HG02973 (cell line): ENCODE results near the gene KAZN.

Experiments used
- ATAC-seq: cut with Tn5 transposase; IDR thresholded peaks from one replicate; pipeline ENCODE4 v1.9.1; 2021; ENCODE audit warnings: moderate library complexity; ENCODE audit not compliant: unreplicated experiment

KAZN gene

GRCh38 chr1:14706631-14707030 is 108.1 kb downstream of the KAZN start:
- ATAC-seq, result no peak

DNA sequence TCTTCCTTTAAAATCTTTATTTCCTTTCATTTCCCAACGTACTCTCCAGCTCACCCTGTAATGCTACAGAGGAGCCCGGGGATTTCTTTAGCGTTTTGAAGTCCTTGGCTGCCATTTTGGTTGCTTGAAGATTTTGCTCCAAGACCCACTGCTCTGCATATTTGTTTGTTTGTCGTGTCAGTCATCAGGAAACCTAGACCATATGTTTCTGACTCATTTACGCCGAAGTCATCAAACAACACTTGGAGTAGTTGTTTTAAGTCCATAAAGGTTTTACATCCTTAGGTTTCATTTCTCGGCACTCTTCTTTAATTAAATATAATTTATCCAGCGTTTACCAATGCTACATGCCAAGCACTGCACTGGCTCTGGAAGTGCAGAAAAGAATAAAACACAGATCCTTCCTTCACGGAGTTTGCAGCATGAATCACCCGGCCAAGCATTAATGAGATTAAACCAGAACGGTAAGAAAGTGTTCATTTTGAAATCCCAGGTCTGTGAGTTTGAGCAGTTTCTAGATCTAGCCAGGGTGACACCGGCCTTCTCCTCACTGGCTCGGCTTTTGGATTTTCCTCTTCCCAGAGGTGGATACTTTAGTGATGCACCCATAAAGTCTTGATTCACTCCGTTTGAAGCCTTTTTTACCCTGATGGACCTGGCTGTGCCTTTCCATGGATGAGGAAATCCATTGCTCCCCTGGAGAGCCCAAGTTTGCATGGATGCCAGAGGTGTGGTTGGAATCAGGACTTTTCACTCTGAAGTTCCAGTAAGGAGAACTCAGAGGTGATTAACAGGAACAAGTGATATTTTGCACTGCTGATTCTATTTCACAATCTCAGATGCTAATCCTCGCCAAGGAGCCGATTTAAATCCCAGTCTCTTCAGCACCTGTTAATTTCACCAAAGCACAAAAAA is 109.3 kb downstream of the KAZN start:
- no peak for ATAC-seq

DNA sequence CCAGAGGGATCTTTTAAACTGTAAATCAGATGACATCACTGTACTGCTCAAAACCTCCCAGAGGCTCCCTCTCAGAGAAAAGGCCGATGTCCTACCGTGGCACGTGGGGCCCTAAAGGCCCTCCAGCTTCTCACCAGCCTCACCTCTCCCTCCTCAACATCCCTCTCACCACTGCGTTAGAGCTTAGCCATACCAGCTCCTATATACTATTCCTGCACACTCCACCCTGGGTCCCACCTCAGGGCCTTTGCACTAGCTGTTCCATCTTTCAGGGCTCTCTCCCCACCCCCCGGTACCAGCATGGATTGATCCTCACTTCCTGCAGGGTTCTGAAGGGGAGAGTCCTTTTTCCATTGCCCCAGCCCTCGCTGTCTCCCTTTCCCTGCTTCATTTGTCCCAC is 111.8 kb downstream of the KAZN start:
- ATAC-seq, result no peak

DNA sequence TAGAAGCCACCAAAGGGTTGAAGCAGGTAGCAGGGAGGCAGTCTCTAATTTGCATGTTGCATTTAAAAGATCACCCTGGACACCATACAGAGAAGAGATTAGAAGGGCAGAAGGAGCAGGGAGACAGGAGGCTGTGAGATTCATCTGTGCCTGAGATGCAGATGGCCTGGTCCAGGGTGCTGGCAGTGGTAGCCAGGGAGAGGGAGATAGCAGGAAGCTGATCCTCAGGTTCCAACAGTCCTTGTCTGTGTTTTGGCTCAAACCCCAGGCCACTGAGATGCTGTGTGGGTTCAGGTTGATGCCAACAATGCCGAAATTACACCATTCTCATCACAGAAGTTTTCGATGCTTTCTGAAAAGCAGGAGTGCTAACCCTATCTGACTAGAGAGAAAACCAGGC is 113.7 kb downstream of the KAZN start:
- ATAC-seq, result no peak

DNA sequence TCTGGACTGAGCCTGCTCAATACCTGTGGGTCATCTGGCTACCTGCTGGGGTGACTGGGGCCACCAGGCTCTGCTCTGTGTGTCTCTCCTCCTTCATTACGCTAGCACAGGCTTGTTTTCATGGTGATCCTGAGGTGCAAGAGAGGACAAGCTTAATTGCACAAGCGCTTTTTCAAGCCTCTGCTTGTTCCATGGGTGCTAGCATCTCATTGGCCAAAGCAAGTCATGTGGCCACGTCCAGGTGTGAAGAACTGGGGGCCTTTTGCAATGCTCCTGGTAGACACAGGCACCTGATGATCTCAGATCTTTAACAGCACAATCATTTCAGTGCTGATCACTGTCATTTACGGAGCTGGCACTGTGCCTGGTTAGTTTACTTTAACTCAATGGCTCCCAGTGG is 114.6 kb downstream of the KAZN start:
- ATAC-seq, result no peak

- no peak for ATAC-seq
Measured at GRCh38 chr1:14715266-14715665, 116.8 kb downstream of the KAZN start.

GRCh38 chr1:14715802-14716201 is 117.3 kb downstream of the KAZN start:
- no peak for ATAC-seq

DNA sequence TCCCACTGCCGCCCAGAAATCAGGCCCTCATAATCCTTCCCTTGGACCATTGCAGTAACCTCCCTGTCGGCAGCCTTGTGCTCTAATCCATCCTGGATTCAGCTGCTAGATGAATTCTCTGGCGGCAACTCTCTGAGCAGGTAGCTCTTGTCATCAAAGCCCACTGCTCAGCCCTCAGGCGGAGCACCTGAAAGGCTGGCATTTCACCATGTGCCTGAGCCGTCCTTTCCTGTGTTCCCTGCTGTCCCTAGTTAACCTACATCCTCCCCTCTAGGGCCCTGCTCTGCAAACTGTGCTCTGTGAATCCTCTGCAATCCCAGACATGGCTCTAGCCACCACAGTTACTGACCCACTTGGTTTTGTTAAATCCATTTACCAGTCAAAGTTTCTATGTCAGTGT is 118.0 kb downstream of the KAZN start:
- ATAC-seq, result no peak

DNA sequence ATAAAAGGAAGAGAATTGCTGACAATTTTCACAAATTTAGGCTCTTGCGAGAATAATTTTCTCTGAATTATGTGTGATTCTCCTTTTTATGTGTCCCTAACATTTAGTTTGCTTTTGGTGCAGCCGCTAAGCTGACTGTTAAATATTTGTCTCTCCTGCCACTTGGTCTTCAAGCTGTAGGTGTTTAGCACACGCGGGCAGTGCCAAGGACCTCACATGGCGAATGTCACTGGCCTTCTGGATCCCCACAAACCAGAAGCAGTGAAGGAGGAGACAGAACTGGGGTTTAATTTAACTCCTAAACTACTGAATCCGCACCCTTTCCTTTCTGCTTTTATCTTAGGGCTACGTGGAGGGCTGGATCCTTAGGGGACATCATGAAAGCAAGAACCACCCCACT is 120.0 kb downstream of the KAZN start:
- ATAC-seq, result no peak

DNA sequence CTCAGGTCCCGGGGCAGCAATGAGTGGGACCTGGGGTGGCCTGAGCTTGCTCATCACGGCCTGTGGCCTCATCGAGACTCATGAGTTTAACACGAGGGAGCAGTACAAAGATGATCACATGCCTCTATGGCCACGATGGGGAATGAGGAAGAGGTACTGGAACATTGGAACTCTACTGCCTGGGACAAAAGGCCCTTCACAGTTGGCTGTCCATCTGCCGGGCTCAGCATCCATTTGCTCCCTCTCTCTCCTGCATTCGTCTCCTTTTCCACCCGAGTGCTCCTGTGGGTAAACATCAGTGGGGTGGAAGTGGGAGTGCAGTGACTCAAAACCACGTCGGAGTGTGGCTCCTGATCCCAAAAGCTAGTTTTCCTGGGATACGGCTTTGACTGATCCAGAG is 124.9 kb downstream of the KAZN start:
- ATAC-seq, result no peak

GRCh38 chr1:14724246-14724645 is 125.8 kb downstream of the KAZN start:
- no peak for ATAC-seq

DNA sequence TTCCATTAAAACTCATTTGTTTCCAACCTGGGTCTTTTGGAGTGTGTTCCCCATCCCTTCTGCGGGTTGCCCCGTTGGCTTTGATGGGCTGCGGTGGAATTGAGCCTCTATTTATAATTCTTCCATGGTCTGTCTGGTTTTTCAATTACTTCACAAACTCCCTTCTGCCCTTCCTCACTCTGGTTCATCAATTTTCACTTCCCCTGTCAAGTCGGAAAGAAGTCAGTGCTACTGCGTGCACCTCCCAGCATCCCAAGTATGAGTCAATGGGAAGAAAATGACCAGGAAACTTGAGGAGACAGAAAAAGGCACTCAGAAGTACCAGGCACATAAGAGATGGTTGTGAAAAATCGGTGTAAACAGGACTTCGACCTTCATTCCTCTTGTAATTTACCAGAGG is 126.2 kb downstream of the KAZN start:
- ATAC-seq, result no peak

GRCh38 chr1:14725238-14725637 is 126.8 kb downstream of the KAZN start:
- no peak for ATAC-seq

GRCh38 chr1:14725695-14726094 is 127.2 kb downstream of the KAZN start:
- ATAC-seq, result no peak

- ATAC-seq, result no peak
Measured at GRCh38 chr1:14726606-14727005, 128.1 kb downstream of the KAZN start.

GRCh38 chr1:14728516-14728915 is 130.0 kb downstream of the KAZN start:
- ATAC-seq, result no peak

- ATAC-seq, result no peak
Measured at GRCh38 chr1:14732728-14733047, 134.2 kb downstream of the KAZN start.

GRCh38 chr1:14733048-14733778 is 134.7 kb downstream of the KAZN start:
- no peak for ATAC-seq

DNA sequence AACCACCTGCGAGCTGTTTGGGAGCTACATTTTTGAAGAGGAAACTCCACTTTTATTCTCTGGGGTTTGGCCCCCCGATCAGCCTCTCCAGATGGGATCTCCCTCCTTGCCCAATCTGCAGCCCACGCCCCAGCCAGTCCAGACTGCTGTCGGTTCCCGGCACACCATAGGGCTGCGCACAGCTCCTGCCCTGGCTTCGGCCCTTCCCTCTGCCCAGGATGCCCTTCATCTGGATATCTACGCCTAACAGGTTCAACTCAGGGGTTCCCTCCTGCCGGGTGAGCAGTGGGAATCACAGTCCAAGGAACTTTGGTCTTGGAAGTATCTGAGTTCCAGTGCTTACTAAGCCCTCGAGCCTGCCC is 135.3 kb downstream of the KAZN start:
- no peak for ATAC-seq

GRCh38 chr1:14735841-14736240 is 137.4 kb downstream of the KAZN start:
- no peak for ATAC-seq

- ATAC-seq, result no peak
Measured at GRCh38 chr1:14737561-14738094, 139.1 kb downstream of the KAZN start.

DNA sequence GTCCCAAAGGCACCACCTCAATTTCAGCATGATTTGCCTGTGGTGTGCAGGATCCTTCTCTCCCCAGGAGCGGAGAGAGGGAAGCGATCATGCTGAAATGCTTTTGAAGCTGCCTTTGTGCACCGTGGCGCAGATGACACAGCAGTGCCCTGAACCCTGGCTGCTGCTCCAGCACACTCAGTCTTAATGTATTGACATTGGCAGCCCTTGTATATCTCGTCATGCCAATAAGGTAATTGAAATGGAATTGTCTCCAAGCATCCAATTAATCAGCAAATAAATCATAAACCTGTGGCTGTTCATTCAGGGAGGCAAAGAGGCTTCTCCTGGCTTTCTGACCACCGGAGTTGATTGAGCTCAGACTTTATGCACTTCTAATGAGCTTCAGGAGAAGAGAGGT is 139.8 kb downstream of the KAZN start:
- no peak for ATAC-seq
